OCI-LY1 (cell line): ENCODE data around the gene ZNF415.

Experiments
- CTCF ChIP-seq: fragments of 200-600 bp; sonication (generic), shearing (Covaris generic); IDR thresholded peaks from 2 replicates; pipeline ENCODE4 v1.5.1; 2017; ENCODE audit warnings: mild to moderate bottlenecking, antibody characterized with exemption, low read length, moderate library complexity, mixed read lengths
- EZH2 ChIP-seq: fragments of 200-600 bp; sonication (generic), shearing (Covaris generic); IDR thresholded peaks from 2 replicates; pipeline ENCODE4 v1.8.0; 2017; ENCODE audit warnings: borderline replicate concordance, mixed run types, mild to moderate bottlenecking, antibody characterized with exemption, low read length, moderate library complexity, mixed read lengths

DNA sequence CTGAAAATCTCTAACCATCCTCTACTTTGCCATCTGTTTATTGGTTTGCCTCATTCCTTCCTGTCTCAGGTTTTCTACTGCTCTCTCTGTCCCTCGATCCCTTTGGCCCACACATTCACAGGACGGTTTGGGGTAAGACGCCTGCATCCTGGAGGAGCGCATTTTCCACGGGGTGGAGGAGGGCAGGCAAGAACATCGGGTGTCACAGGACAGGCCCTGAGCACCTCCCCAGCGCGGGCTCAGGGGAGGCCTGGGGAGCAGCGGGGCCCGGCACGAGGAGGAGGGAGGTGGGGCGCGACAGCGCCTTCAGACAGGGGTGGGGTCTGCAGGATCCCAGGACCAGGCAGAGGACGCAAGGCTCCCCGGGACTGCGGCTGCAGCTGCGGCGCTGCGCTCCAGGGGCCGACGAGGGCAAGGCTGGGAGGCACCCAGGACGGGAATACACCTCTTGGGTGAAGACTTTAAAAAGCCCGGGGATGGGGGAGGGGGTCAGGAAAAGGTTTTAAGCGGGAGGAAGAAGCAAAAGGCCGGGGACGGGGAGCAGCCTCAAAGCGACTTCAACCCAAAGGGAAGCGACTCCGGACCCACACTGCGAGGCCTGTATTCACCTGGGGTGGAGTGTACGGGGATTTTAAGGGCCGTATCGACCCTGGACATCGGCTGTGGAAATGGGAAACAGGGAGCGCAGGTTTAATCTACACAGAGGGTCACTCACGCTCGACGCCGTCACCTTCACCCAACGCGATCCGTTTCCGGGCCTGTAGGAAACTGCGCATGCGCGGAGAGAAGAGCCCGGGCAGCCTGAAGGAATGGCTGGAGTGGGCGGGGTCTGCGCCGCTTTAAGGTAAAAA is at the start of gene ZNF415:
- no peak for TF ChIP-seq CTCF
- no peak for TF ChIP-seq EZH2
